LNCaP clone FGC (cell line): ENCODE measurements around the gene CHD6.

Experiments used
- DNase-seq: peaks from one replicate; pipeline ENCODE4 v3.0.0-alpha.2; 2011; ENCODE audit warnings: low read depth
- H3K4me3 ChIP-seq: 2 replicates; pipeline ENCODE4 v1.5.1; 2011; ENCODE audit warnings: mild to moderate bottlenecking, low read depth, low read length, control low read depth
- TF ChIP-seq, protein P1 (sequence below): IDR thresholded peaks from 2 replicates; pipeline ENCODE4 v1.5.1; 2012; ENCODE audit warnings: mild to moderate bottlenecking; ENCODE audit not compliant: control insufficient read depth, insufficient read depth; ENCODE audit errors: extremely low read depth

The CHD6 gene

DNA sequence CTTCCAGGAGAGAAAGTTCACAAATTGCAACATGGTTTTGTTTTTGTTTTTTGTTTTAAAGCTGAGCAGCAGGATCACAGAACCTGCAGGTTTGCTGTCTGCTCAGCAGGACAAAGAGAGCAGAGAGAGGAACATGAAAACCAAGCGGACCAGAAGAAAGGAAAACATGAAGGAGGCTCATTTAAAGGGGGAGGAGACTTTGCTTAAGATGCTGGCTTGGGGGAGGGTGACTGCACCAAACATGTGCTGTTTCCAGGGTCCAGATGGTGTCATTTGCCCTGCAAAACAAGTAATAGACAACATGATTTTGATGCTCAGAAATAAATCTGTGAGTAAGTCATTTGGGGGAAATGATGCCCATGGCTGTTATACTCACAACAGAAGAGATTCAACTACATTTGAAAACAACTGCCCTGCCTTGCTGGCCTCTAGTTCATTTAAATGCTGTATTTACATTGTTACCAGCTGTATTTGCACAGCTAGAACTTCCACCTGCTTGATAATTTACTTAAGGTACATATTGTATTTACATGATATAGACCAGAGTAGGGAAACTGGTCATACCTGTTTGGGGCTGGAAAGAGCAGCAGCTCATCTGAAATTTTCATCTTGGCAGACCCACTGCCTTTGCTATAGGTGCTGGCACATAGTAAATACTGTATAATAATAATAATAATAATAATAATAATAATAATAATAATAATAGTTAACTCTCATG is 32.2 kb upstream of the CHD6 start:
- TF ChIP-seq, protein P1, sequence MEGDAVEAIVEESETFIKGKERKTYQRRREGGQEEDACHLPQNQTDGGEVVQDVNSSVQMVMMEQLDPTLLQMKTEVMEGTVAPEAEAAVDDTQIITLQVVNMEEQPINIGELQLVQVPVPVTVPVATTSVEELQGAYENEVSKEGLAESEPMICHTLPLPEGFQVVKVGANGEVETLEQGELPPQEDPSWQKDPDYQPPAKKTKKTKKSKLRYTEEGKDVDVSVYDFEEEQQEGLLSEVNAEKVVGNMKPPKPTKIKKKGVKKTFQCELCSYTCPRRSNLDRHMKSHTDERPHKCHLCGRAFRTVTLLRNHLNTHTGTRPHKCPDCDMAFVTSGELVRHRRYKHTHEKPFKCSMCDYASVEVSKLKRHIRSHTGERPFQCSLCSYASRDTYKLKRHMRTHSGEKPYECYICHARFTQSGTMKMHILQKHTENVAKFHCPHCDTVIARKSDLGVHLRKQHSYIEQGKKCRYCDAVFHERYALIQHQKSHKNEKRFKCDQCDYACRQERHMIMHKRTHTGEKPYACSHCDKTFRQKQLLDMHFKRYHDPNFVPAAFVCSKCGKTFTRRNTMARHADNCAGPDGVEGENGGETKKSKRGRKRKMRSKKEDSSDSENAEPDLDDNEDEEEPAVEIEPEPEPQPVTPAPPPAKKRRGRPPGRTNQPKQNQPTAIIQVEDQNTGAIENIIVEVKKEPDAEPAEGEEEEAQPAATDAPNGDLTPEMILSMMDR, result no peak
- DNase-seq, result peak; percentile 100
- H3K4me3 ChIP-seq, result peak overlapping the region; percentile 48

DNA sequence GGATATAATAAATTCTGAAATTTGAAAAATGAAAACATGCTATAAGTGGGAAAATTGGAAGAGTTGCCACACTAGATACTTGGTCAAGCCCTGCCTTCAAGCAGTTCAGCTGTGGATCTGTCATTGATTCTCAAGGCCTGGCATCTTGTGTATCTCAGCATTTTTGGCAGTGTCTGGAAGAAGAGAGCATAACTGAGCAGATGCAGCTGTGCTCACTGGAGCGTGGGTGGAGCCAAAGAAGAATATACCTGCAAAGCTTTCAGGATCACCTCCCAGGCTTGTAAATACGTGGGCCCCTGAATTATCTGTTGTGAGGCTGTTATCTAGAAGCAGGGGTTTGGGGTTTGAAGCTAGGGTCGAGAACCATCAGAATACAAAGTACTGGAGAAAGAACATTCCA is 31.3 kb upstream of the CHD6 start:
- peak overlapping the region; percentile 48 for H3K4me3 ChIP-seq
- TF ChIP-seq, protein P1, result no peak
- DNase-seq, result peak; percentile 66

DNA sequence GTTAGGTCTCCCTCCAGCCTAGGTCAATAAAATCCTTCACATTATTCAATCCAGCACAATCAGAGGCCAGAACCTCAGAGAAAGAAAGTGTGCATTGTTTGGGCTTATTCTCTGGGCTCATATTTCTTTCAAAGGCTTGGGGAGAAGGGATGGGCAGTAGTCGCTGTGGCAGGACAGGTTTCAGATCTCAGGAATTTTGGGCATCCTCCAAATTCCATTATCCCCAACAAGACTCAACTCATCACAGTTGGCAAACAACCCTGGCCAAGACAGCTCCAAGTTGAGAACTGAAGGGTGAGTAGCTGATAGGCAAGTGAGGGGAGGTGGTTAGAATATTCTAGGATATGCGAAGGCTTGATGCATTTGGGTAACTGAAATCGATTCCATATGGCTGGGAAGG is 27.2 kb upstream of the CHD6 start:
- no peak for DNase-seq
- TF ChIP-seq, protein P1, result no peak
- H3K4me3 ChIP-seq, result no peak overlapping the region

DNA sequence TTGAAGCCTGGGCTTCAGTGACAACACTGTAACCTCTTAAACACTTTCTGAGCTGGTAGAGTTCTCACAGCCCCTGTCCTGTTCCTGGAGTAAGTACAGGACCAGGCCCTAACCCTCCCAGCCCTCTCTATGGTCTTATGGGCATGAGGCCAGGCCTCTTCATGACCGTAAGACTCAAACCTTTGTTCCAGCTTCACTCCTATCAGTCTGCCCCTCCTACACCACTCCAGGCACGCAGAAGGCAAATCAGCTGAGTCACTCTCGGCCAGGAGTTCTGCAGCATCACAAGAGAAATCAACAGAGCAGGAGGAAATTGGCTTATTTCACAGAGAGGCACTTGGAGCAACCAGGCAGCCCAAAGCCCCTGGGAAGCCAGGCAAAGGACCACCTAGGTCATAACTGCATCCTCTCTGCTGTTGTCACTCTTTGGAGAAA is 25.3 kb upstream of the CHD6 start:
- TF ChIP-seq, protein P1, result no peak
- DNase-seq, result no peak
- no peak overlapping the region for H3K4me3 ChIP-seq

DNA sequence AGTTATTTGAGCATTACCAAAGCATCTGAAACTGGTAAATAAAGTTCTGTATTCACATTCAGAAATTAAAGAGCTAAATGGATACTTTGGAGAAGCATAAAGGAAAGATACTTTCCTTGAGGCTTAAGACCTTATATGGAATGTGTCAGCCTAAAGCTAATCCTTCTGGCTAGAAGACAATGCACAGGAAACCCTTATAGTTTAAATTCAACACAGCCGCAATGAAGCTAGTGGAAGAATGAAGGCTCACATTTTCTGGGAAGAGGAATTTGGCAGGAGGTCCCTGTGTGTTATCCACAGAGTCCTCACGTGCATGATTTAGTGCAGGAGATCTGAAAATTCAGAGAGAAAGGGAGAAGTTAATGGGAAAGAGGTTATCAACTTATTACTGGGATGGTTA is 21.5 kb upstream of the CHD6 start:
- TF ChIP-seq, protein P1, result no peak
- no peak for DNase-seq
- no peak overlapping the region for H3K4me3 ChIP-seq

DNA sequence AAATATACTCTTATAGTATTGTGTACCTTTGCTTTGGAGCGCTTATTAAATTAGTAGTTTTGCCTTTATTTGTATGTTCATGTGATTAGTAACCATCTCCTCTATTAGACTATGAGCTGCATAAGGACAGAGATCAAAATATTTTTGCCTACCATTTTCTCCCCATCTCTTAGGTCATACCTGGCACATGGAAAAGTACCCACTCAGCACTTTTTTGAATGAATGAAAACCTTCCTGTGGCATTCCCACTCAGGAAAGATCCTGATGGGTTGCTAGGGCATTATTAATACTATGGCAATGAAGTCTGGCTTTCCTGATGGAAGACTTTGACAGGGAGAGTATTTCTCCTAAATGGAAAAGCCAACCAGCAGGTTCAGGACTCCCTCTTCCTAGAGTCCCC is 20.3 kb upstream of the CHD6 start:
- H3K4me3 ChIP-seq, result no peak overlapping the region
- DNase-seq, result no peak
- TF ChIP-seq, protein P1, result no peak

DNA sequence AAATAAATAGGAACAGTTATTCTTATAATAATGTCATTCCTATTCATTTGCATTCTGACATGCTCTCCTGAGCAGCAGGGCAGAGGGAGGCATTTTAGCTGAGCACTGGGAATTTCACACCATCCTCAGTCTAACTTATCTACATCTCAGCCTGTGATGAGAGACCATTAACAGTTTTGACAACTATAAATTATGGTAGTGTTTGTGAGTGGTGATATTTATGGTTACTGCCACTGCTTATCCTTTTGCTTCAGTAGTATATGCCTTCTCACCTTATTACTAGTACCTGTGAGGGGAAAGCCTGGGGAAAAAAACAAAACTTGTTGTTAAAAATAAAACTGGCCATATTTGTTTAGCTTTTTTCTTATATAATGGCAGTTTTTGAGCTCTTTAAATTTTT is 17.0 kb upstream of the CHD6 start:
- no peak overlapping the region for H3K4me3 ChIP-seq
- TF ChIP-seq, protein P1, result no peak
- DNase-seq, result no peak
